Osteocyte (in vitro differentiated cells): Measurements from ENCODE around the gene BMAL1. TPM values are rescaled to one million over a fixed set of nuclear protein-coding genes. Genes with fewer than 3 reads are reported as not detected.
A peak's percentile ranks its signal among the peaks of the same experiment; 100 is the strongest.

Experiments used
- DNase-seq: peaks from one replicate; pipeline ENCODE4 v3.0.0; 2021; ENCODE audit warnings: mixed read lengths; ENCODE audit not compliant: unreplicated experiment; ENCODE audit errors: extremely low spot score
- H3K27ac Mint-ChIP-seq: one replicate; pipeline ENCODE4 v1.8.0; 2021; ENCODE audit warnings: mild to moderate bottlenecking, mixed read lengths; ENCODE audit not compliant: unreplicated experiment
- H3K27me3 Mint-ChIP-seq: one replicate; pipeline ENCODE4 v1.8.0; 2021; ENCODE audit warnings: mixed read lengths; ENCODE audit not compliant: unreplicated experiment
- H3K36me3 Mint-ChIP-seq: one replicate; pipeline ENCODE4 v1.8.0; 2021; ENCODE audit warnings: mixed read lengths; ENCODE audit not compliant: unreplicated experiment
- H3K4me1 Mint-ChIP-seq: one replicate; pipeline ENCODE4 v1.8.0; 2021; ENCODE audit warnings: mixed read lengths; ENCODE audit not compliant: unreplicated experiment
- H3K4me3 Mint-ChIP-seq: one replicate; pipeline ENCODE4 v1.8.0; 2021; ENCODE audit warnings: mild to moderate bottlenecking, moderate library complexity, mixed read lengths; ENCODE audit not compliant: unreplicated experiment
- H3K9me3 Mint-ChIP-seq: one replicate; pipeline ENCODE4 v1.8.0; 2021; ENCODE audit warnings: mixed read lengths; ENCODE audit not compliant: unreplicated experiment
- CTCF ChIP-seq: fragments of 200-600 bp; sonication (generic); IDR thresholded peaks from 2 replicates; pipeline ENCODE4 v1.5.0; 2021; ENCODE audit warnings: antibody characterized with exemption, mild to moderate bottlenecking, moderate library complexity
- total RNA-seq: library from RNA; stranded (reverse); gene quantifications from 2 replicates; pipeline ENCODE4 v1.2.1, GENCODE V29; 2021

Gene BMAL1
- total RNA-seq, 1 donor from 2014 or later = 25.3 TPM

GRCh38 chr11:13284776-13285588 is 7.4 kb downstream of the BMAL1 start:
- no peak for TF ChIP-seq CTCF
- Mint-ChIP-seq H3K9me3 (no peaks in the 10 kb centered on the region), H3K27ac (no peak overlapping the region), H3K27me3 (peaks cover 10% of the 10 kb centered on the region), H3K4me1 (peaks cover 31% of the 10 kb centered on the region), H3K36me3 (peaks cover 3% of the 10 kb centered on the region), H3K4me3 (no peak overlapping the region)
- no peak for DNase-seq

- H3K27me3 Mint-ChIP-seq = no peaks in the 10 kb centered on the region
- no peak overlapping the region for H3K27ac Mint-ChIP-seq
- no peak for DNase-seq
- no peak overlapping the region for H3K4me3 Mint-ChIP-seq
- no peak for TF ChIP-seq CTCF
- no peaks in the 10 kb centered on the region for H3K9me3 Mint-ChIP-seq
- H3K4me1 Mint-ChIP-seq = peaks cover 31% of the 10 kb centered on the region
- no peaks in the 10 kb centered on the region for H3K36me3 Mint-ChIP-seq
Measured at GRCh38 chr11:13286279-13286821, 8.8 kb downstream of the BMAL1 start.

DNA sequence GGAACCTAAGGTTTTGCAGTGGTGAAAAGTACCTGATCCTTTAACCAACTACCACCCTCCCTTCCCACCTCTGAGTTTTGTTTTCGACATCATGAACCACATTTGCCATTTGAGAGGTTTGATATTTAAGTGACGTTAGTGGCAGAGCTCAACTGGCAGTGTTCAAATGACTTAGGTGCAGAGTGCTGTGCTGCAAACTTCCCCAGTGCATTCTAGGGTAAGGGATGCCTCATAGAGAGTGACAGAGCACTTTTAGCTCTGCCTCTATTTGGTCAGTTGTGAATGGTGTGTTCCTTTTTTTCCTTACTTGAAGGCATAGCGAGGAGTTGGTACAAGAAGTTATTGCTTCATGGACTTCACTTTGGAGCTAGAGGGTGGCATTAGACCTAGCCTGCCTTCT is 9.4 kb downstream of the BMAL1 start:
- H3K9me3 Mint-ChIP-seq = no peaks in the 10 kb centered on the region
- no peak overlapping the region for H3K27ac Mint-ChIP-seq
- no peak for TF ChIP-seq CTCF
- H3K36me3 Mint-ChIP-seq = no peaks in the 10 kb centered on the region
- H3K4me1 Mint-ChIP-seq = peaks cover 31% of the 10 kb centered on the region
- DNase-seq = no peak
- H3K4me3 Mint-ChIP-seq = no peak overlapping the region
- H3K27me3 Mint-ChIP-seq = no peaks in the 10 kb centered on the region

DNA sequence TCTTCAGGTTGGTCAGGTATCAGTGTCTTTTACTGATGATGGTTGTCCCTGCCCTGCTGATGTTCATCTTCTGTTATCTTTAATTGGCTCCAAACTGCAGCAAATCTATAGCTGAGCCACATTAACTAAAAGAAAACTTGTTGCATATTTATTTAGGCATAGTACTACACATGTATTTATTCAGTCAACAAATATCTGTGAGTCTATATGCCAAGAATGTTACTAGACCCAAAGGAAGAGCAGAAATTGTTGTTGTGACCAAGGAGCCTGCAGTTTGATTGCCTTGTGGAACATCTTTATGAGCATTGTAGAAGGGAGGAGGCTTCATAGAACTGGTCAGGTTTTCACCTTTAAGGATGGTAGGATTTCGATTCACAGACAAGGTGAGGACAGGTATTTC is 10.1 kb downstream of the BMAL1 start:
- H3K27me3 Mint-ChIP-seq = no peaks in the 10 kb centered on the region
- no peak for DNase-seq
- no peak overlapping the region for H3K4me3 Mint-ChIP-seq
- no peaks in the 10 kb centered on the region for H3K9me3 Mint-ChIP-seq
- H3K36me3 Mint-ChIP-seq = no peaks in the 10 kb centered on the region
- peaks cover 31% of the 10 kb centered on the region for H3K4me1 Mint-ChIP-seq
- no peak overlapping the region for H3K27ac Mint-ChIP-seq
- no peak for TF ChIP-seq CTCF

- Mint-ChIP-seq H3K4me1 (peaks cover 29% of the 10 kb centered on the region), H3K9me3 (no peaks in the 10 kb centered on the region), H3K27me3 (no peaks in the 10 kb centered on the region), H3K36me3 (no peaks in the 10 kb centered on the region), H3K27ac (peak overlapping the region; percentile 58), H3K4me3 (no peak overlapping the region)
- DNase-seq = no peak
- no peak for TF ChIP-seq CTCF
Measured at GRCh38 chr11:13288375-13289029, 10.9 kb downstream of the BMAL1 start.
